ENCODE data around the gene SYCP2L.
"Not testable (repeated sequence)": the region's sequence is repeated elsewhere in the genome, so short reads cannot be mapped to it uniquely, and the experiment has no call there.

DNA sequence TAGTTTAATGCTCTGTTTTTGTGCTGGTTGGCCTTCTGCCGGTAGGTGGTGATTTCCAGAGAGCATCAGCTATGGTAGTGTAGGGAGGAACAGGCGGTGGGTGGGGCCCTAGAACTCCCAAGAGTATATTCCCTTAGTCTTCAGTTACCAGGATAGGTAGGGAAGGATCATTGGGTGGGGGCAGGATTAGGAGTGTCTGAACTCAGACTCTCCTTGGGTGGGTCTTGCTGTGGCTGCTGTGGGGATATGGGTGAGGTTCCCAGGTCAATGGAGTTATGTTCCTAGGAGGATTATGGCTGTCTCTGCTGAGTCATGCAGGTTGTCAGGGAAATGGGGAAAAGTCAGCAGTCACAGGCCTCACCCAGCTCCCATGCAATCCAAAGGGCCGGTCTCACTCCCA is 32.7 kb downstream of the SYCP2L start:
- not testable (repeated sequence) for TF ChIP-seq EZH2 (IDR thresholded peaks at IDR 0.05; ENCODE audit: insufficient read depth, poor library complexity, severe bottlenecking); EZH2phosphoT487 (IDR thresholded peaks at IDR 0.05; ENCODE audit: insufficient read depth, low read depth)
